Measurements from ENCODE around the gene BANF1. TPM values are rescaled to one million over a fixed set of nuclear protein-coding genes. Genes with fewer than 3 reads are reported as not detected.

BANF1 gene
- total and polyA plus RNA-seq, 10 of the 15 experiments (the other 5 are each of a cell fraction or from before 2014, with no cell fraction given): 99.0 to 574 (median 297) TPM

DNA sequence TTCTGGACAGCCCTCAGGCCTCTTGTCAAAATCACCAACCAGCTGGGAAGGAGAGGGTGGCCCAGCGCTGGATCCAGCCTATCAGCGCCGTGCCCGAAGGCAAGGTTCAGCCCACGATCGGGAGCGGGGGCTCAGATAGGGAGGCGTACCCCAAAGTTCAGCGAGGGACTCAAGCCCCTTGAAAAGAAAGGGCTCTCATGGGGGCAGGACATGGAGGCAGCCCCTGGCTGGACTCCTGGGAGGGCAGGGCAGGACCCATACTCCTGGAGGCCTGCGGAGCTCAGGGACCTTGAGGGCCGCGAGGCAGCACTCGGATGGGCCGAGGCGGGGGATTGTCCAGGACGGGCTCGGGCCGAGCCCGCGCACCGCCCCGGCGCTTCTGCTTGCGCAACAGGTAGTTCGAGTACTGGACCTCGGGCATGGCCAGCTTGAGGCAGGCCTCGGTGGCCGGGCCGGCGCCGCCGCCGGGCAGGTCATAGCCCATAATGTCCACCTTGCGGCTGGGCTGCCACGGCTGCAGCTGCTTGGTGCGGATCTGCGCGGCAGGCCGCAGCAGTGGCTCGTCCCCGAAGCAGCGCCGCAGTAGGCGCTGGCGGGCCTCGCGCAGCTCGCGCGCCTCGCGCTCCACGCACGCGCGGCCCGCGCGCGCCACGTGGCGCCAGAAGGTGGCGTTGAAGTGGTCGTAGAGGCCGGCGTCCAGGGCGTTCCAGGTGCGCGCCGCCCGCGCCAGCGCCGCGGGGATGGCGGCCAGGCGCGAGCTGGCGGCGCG lies 40.1 kb downstream of the BANF1 start:
- no peaks in the 10 kb centered on the region for H3K36me3 ChIP-seq (ENCODE audit: control insufficient read depth in 2 of 2, insufficient read depth in 2 of 2, low read length in 1 of 2)
- no peak overlapping the region for H2AFZ ChIP-seq (ENCODE audit: control insufficient read depth, low read depth, low read length)
- no peaks in the 10 kb centered on the region for H3K9me3 ChIP-seq (replicated peaks; ENCODE audit: control insufficient read depth, insufficient read depth, low read length)
- no peaks in the 10 kb centered on the region for H3K27me3 ChIP-seq (replicated peaks in 1 of 2; ENCODE audit: control insufficient read depth in 2 of 2, insufficient read depth in 2 of 2, low read length in 1 of 2)
- H3K4me3 ChIP-seq: no peak overlapping the region
- no TSS peak for BruUV-seq (replicated peaks)
- ATAC-seq (no peak), FAIRE-seq (no peak), DNase-seq (ENCODE audit: low read depth, low spot score) (no peak)
- H3K79me2 ChIP-seq (ENCODE audit: control insufficient read depth, insufficient read depth, low read length): no peaks in the 10 kb centered on the region
- intact Hi-C loops (cut with micrococcal nuclease; ENCODE audit: unreplicated experiment) (no loop called here), in situ Hi-C loops (cut with MboI) (no loop called here)
- RAD21 ChIA-PET (ENCODE audit: unreplicated experiment): no interaction called here
- CTCF ChIA-PET: interaction anchor here (0.7 to 4.3 kb wide), 3 partner anchors 9 to 337 kb away, joined by 3 to 71 read pairs (median 5); partner anchors contain the start of gene PACS1
- SMC1A ChIA-PET (ENCODE audit: uncharacterized antibody, unreplicated experiment): no interaction called here
- H4K20me1 ChIP-seq (ENCODE audit: control insufficient read depth, insufficient read depth): no peaks in the 10 kb centered on the region
- WGBS (ENCODE audit: insufficient coverage, insufficient replicate concordance, low lambda C conversion rate, missing lambda C conversion rate): 92% methylated on average over 61 of the region's 81 CpGs
- H3K9ac ChIP-seq (ENCODE audit: control insufficient read depth, insufficient read depth, low read length): no peak overlapping the region
- H3K4me1 ChIP-seq (ENCODE audit: control insufficient read depth, insufficient read depth, low read length): peaks cover 2% of the 10 kb centered on the region; the same call in 1 of the 2 replicates
- POLR2A ChIA-PET: interaction anchor here (0.6 to 1.1 kb wide), 2 partner anchors 10 to 134 kb away, joined by 3 read pairs; partner anchors contain the start of gene SF3B2
- H3K27ac ChIP-seq (ENCODE audit: control insufficient read depth, insufficient read depth): no peak overlapping the region
- no peak overlapping the region for H3K4me2 ChIP-seq (ENCODE audit: control insufficient read depth, insufficient read depth)
- TF ChIP-seq SUZ12 (IDR thresholded peaks at IDR 0.05; ENCODE audit: unreplicated experiment) (no peak), IRF4 (IDR thresholded peaks at IDR 0.05; ENCODE audit: low read depth, low read length) (no peak), MYC (IDR thresholded peaks at IDR 0.05; ENCODE audit: insufficient read depth, insufficient read length, insufficient replicate concordance, low read length, severe bottlenecking) (no peak), JUNB (IDR thresholded peaks at IDR 0.05) (no peak), KLF5 (IDR thresholded peaks at IDR 0.05; ENCODE audit: partially characterized antibody) (no peak), YBX1 (IDR thresholded peaks at IDR 0.05) (no peak), HDGF (IDR thresholded peaks at IDR 0.05) (no peak), ZNF274 (IDR thresholded peaks at IDR 0.05; ENCODE audit: insufficient read depth, insufficient read length) (no peak), MXI1 (IDR thresholded peaks at IDR 0.05; ENCODE audit: low read depth, low read length) (no peak), POLR2AphosphoS2 (IDR thresholded peaks at IDR 0.05; ENCODE audit: low read depth, low read length) (no peak), CREM (IDR thresholded peaks at IDR 0.05; ENCODE audit: low read depth) (no peak), ZNF217 (IDR thresholded peaks at IDR 0.05) (no peak), ATF7 (IDR thresholded peaks at IDR 0.05; ENCODE audit: low read depth) (no peak), NR2F1 (conservative IDR thresholded peaks at IDR 0.05) (no peak), HDAC6 (IDR thresholded peaks at IDR 0.05; ENCODE audit: unreplicated experiment) (no peak), KAT2A (conservative IDR thresholded peaks at IDR 0.05; ENCODE audit: control insufficient read depth, low read depth, low read length) (no peak)
- TF ChIP-seq, protein P1, sequence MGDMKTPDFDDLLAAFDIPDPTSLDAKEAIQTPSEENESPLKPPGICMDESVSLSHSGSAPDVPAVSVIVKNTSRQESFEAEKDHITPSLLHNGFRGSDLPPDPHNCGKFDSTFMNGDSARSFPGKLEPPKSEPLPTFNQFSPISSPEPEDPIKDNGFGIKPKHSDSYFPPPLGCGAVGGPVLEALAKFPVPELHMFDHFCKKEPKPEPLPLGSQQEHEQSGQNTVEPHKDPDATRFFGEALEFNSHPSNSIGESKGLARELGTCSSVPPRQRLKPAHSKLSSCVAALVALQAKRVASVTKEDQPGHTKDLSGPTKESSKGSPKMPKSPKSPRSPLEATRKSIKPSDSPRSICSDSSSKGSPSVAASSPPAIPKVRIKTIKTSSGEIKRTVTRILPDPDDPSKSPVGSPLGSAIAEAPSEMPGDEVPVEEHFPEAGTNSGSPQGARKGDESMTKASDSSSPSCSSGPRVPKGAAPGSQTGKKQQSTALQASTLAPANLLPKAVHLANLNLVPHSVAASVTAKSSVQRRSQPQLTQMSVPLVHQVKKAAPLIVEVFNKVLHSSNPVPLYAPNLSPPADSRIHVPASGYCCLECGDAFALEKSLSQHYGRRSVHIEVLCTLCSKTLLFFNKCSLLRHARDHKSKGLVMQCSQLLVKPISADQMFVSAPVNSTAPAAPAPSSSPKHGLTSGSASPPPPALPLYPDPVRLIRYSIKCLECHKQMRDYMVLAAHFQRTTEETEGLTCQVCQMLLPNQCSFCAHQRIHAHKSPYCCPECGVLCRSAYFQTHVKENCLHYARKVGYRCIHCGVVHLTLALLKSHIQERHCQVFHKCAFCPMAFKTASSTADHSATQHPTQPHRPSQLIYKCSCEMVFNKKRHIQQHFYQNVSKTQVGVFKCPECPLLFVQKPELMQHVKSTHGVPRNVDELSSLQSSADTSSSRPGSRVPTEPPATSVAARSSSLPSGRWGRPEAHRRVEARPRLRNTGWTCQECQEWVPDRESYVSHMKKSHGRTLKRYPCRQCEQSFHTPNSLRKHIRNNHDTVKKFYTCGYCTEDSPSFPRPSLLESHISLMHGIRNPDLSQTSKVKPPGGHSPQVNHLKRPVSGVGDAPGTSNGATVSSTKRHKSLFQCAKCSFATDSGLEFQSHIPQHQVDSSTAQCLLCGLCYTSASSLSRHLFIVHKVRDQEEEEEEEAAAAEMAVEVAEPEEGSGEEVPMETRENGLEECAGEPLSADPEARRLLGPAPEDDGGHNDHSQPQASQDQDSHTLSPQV (IDR thresholded peaks at IDR 0.05): no peak
- TF ChIP-seq, protein P2, sequence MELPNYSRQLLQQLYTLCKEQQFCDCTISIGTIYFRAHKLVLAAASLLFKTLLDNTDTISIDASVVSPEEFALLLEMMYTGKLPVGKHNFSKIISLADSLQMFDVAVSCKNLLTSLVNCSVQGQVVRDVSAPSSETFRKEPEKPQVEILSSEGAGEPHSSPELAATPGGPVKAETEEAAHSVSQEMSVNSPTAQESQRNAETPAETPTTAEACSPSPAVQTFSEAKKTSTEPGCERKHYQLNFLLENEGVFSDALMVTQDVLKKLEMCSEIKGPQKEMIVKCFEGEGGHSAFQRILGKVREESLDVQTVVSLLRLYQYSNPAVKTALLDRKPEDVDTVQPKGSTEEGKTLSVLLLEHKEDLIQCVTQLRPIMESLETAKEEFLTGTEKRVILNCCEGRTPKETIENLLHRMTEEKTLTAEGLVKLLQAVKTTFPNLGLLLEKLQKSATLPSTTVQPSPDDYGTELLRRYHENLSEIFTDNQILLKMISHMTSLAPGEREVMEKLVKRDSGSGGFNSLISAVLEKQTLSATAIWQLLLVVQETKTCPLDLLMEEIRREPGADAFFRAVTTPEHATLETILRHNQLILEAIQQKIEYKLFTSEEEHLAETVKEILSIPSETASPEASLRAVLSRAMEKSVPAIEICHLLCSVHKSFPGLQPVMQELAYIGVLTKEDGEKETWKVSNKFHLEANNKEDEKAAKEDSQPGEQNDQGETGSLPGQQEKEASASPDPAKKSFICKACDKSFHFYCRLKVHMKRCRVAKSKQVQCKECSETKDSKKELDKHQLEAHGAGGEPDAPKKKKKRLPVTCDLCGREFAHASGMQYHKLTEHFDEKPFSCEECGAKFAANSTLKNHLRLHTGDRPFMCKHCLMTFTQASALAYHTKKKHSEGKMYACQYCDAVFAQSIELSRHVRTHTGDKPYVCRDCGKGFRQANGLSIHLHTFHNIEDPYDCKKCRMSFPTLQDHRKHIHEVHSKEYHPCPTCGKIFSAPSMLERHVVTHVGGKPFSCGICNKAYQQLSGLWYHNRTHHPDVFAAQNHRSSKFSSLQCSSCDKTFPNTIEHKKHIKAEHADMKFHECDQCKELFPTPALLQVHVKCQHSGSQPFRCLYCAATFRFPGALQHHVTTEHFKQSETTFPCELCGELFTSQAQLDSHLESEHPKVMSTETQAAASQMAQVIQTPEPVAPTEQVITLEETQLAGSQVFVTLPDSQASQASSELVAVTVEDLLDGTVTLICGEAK (IDR thresholded peaks at IDR 0.05; ENCODE audit: borderline replicate concordance): no peak
